ENCODE data around the gene DNAJB6.
"Not testable (repeated sequence)": the region's sequence is repeated elsewhere in the genome, so short reads cannot be mapped to it uniquely, and the experiment has no call there.

DNAJB6 gene

GRCh38 chr7:157444843-157445135 is 108.0 kb downstream of the DNAJB6 start:
- no peak for DNase-seq

GRCh38 chr7:157445246-157445955 is 108.6 kb downstream of the DNAJB6 start:
- no peak for DNase-seq

- no peak for DNase-seq
These were observed 109.1 kb downstream of the DNAJB6 start for GRCh38 chr7:157445956-157446295.

- no peak for DNase-seq
These were observed 109.5 kb downstream of the DNAJB6 start for GRCh38 chr7:157446322-157446721.

GRCh38 chr7:157454003-157454402 is 117.2 kb downstream of the DNAJB6 start:
- not testable (repeated sequence) for DNase-seq

GRCh38 chr7:157457355-157458253 is 120.8 kb downstream of the DNAJB6 start:
- no peak for DNase-seq

- DNase-seq: no peak
These were observed 121.4 kb downstream of the DNAJB6 start for GRCh38 chr7:157458254-157458633.

GRCh38 chr7:157459966-157460365 is 123.2 kb downstream of the DNAJB6 start:
- no peak for DNase-seq

- no peak for DNase-seq
These were observed 123.9 kb downstream of the DNAJB6 start for GRCh38 chr7:157460721-157461120.

GRCh38 chr7:157461573-157462418 is 125.0 kb downstream of the DNAJB6 start:
- no peak for DNase-seq

- no peak for DNase-seq
These were observed 125.6 kb downstream of the DNAJB6 start for GRCh38 chr7:157462419-157462771.

- DNase-seq: no peak
These were observed 126.0 kb downstream of the DNAJB6 start for GRCh38 chr7:157462840-157463239.

GRCh38 chr7:157463245-157463644 is 126.4 kb downstream of the DNAJB6 start:
- DNase-seq: no peak

- DNase-seq: no peak
These were observed 127.5 kb downstream of the DNAJB6 start for GRCh38 chr7:157464111-157464970.

- DNase-seq: no peak
These were observed 128.4 kb downstream of the DNAJB6 start for GRCh38 chr7:157464971-157465886.

GRCh38 chr7:157465891-157466866 is 129.4 kb downstream of the DNAJB6 start:
- no peak for DNase-seq

- no peak for DNase-seq
These were observed 130.1 kb downstream of the DNAJB6 start for GRCh38 chr7:157466867-157467261.
